HPDE6-E6E7 (cell line): ENCODE results near the gene RPL38.
A peak's percentile ranks its signal among the peaks of the same experiment; 100 is the strongest.
"Not testable (repeated sequence)": the region's sequence is repeated elsewhere in the genome, so short reads cannot be mapped to it uniquely, and the experiment has no call there.

ENCODE experiments used
- DNase-seq: peaks from one replicate; pipeline ENCODE4 v3.0.0; 2011; ENCODE audit warnings: missing footprints; ENCODE audit errors: extremely low spot score

The RPL38 gene

GRCh38 chr17:74185571-74186185 lies 17.8 kb upstream of the RPL38 start:
- DNase-seq = no peak

- DNase-seq = no peak
These were observed 17.0 kb upstream of the RPL38 start for GRCh38 chr17:74186498-74186897.

- no peak for DNase-seq
These were observed 15.7 kb upstream of the RPL38 start for GRCh38 chr17:74187761-74188160.

- DNase-seq = not testable (repeated sequence)
These were observed 14.8 kb upstream of the RPL38 start for GRCh38 chr17:74188687-74189086.

- peak; percentile 39 for DNase-seq
These were observed 13.3 kb upstream of the RPL38 start for GRCh38 chr17:74190154-74190553.

- no peak for DNase-seq
These were observed 12.6 kb upstream of the RPL38 start for GRCh38 chr17:74190807-74191406.

GRCh38 chr17:74192950-74193781 lies 10.3 kb upstream of the RPL38 start:
- DNase-seq = no peak

GRCh38 chr17:74194682-74195081 lies 8.8 kb upstream of the RPL38 start:
- DNase-seq = no peak

- no peak for DNase-seq
These were observed 6.7 kb upstream of the RPL38 start for GRCh38 chr17:74196541-74197317.

GRCh38 chr17:74197801-74198200 lies 5.7 kb upstream of the RPL38 start:
- no peak for DNase-seq

GRCh38 chr17:74198694-74199093 lies 4.8 kb upstream of the RPL38 start:
- DNase-seq = no peak

GRCh38 chr17:74199306-74200092 lies 4.0 kb upstream of the RPL38 start:
- peak; percentile 72 for DNase-seq

GRCh38 chr17:74200112-74200511 lies 3.4 kb upstream of the RPL38 start:
- DNase-seq = no peak

GRCh38 chr17:74201250-74201649 lies 2.2 kb upstream of the RPL38 start:
- no peak for DNase-seq

GRCh38 chr17:74201948-74202347 lies 1.5 kb upstream of the RPL38 start:
- no peak for DNase-seq

GRCh38 chr17:74202938-74203337 lies 540 bp upstream of the RPL38 start:
- DNase-seq = no peak

- no peak for DNase-seq
These were observed 996 bp downstream of the RPL38 start for GRCh38 chr17:74204474-74204873.

GRCh38 chr17:74205274-74205673 lies 1.8 kb downstream of the RPL38 start:
- DNase-seq = no peak

- DNase-seq = no peak
These were observed 2.9 kb downstream of the RPL38 start for GRCh38 chr17:74206332-74206818.

GRCh38 chr17:74210191-74211140 lies 7.0 kb downstream of the RPL38 start:
- peak; percentile 85 for DNase-seq
